Endothelial cell of umbilical vein (primary cell): ENCODE measurements around the gene CCAR1. TPM values are rescaled to one million over a fixed set of nuclear protein-coding genes. Genes with fewer than 3 reads are reported as not detected.

ENCODE experiments used
- BruUV-seq: library from RNA; stranded (reverse); fragments of 400-500 nt; replicated peaks from 2 replicates; lab custom pipeline; 2021; lab: Mats Ljungman, UMichigan
- CTCF ChIA-PET: fragments of 300-600, 350-600 bp; sonication (Branson Sonifier 250); formaldehyde crosslinking; loops from one replicate; lab custom pipeline; 2021; ENCODE audit warnings: antibody characterized with exemption, inconsistent platforms; lab: Charles Lee
- POLR2A ChIA-PET: fragments of 300-600, 350-600 bp; sonication (Branson Sonifier 250); formaldehyde crosslinking; loops from one replicate; lab custom pipeline; 2021; ENCODE audit warnings: antibody characterized with exemption, inconsistent platforms; lab: Charles Lee
- DNase-seq: peaks from one replicate; pipeline ENCODE4 v3.0.0-alpha.2; 2011; ENCODE audit warnings: low read depth, low spot score
- FAIRE-seq: peaks from 2 replicates; lab custom pipeline; 2011; peaks lifted over from hg19 to GRCh38; lab: Jason Lieb, UNC
- H2AFZ ChIP-seq: 2 replicates; pipeline ENCODE4 v1.6.0; 2012; ENCODE audit warnings: low read depth, low read length, control low read depth, inconsistent platforms
- H3K27ac ChIP-seq: 2 replicates; pipeline ENCODE4 v1.5.1; 2011; ENCODE audit warnings: low read depth, mild to moderate bottlenecking, control low read depth, low read length, moderate library complexity; ENCODE audit not compliant: insufficient read depth
- H3K27me3 ChIP-seq, 2 experiments: 2 replicates each; pipeline versions ENCODE4 v1.6.0 to v1.6.1; 2011; ENCODE audit warnings: low read length in 2 of 2, mixed read lengths in 1 of 2; ENCODE audit not compliant: control insufficient read depth in 2 of 2, insufficient read depth in 2 of 2
- H3K36me3 ChIP-seq, 2 experiments: 2 replicates in 1 of 2; 3 replicates in 1 of 2; pipeline ENCODE4 v1.5.1; 2011; ENCODE audit warnings: low read length in 2 of 2, mild to moderate bottlenecking in 1 of 2, moderate library complexity in 1 of 2; ENCODE audit not compliant: control insufficient read depth in 2 of 2, insufficient read depth in 2 of 2; ENCODE audit errors: extremely low read depth in 1 of 2
- H3K4me1 ChIP-seq: 3 replicates; pipeline ENCODE4 v1.5.1; 2011; ENCODE audit warnings: mild to moderate bottlenecking, low read length; ENCODE audit not compliant: control insufficient read depth, insufficient read depth; ENCODE audit errors: extremely low read depth
- H3K4me2 ChIP-seq: 2 replicates; pipeline ENCODE4 v1.6.1; 2011; ENCODE audit warnings: low read length, control low read depth, mixed read lengths; ENCODE audit not compliant: insufficient read depth
- H3K4me3 ChIP-seq, 3 experiments: fragments of 200-600 bp in 1 of 3; sonication (generic), shearing (Covaris generic) in 1 of 3; replicated peaks in 1 of 3; 2 replicates each; pipeline ENCODE4 v1.5.1; 2011 to 2016; ENCODE audit warnings: control low read depth in 3 of 3, low read length in 3 of 3, mild to moderate bottlenecking in 2 of 3, inconsistent platforms in 1 of 3, low read depth in 1 of 3, moderate library complexity in 1 of 3; ENCODE audit not compliant: insufficient read depth in 1 of 3
- H3K79me2 ChIP-seq: 2 replicates; pipeline ENCODE4 v1.6.0; 2012; ENCODE audit warnings: low read length, inconsistent platforms; ENCODE audit not compliant: control insufficient read depth, insufficient read depth
- H3K9ac ChIP-seq: replicated peaks from 2 replicates; pipeline ENCODE3; 2011; ENCODE audit warnings: low read length, control low read depth; ENCODE audit not compliant: insufficient read depth; ENCODE audit errors: extremely low read depth
- H3K9me1 ChIP-seq: replicated peaks from 3 replicates; pipeline ENCODE4 v1.6.0; 2011; ENCODE audit warnings: mild to moderate bottlenecking, low read length; ENCODE audit not compliant: control insufficient read depth, insufficient read depth; ENCODE audit errors: extremely low read depth
- H3K9me3 ChIP-seq: replicated peaks from 2 replicates; pipeline ENCODE4 v1.5.1; 2012; ENCODE audit warnings: low read length, inconsistent platforms; ENCODE audit not compliant: control insufficient read depth, insufficient read depth
- H4K20me1 ChIP-seq: replicated peaks from 2 replicates; pipeline ENCODE3; 2011; ENCODE audit warnings: mild to moderate bottlenecking, low read length; ENCODE audit not compliant: control insufficient read depth, insufficient read depth; ENCODE audit errors: extremely low read depth
- EZH2 ChIP-seq: IDR thresholded peaks from 2 replicates; pipeline ENCODE4 v1.6.1; 2012; ENCODE audit warnings: borderline replicate concordance, low read depth, mild to moderate bottlenecking, moderate library complexity, low read length, inconsistent platforms; ENCODE audit not compliant: severe bottlenecking
- FOS ChIP-seq: IDR thresholded peaks from 2 replicates; pipeline ENCODE4 v1.6.1; 2011; ENCODE audit warnings: mild to moderate bottlenecking, low read length, moderate library complexity, borderline replicate concordance; ENCODE audit not compliant: insufficient read depth
- GATA2 ChIP-seq: IDR thresholded peaks from 2 replicates; pipeline ENCODE4 v1.7.0; 2011; ENCODE audit warnings: low read depth, mild to moderate bottlenecking, moderate library complexity, mixed read lengths, low read length; ENCODE audit not compliant: insufficient read length, insufficient read depth
- JUN ChIP-seq: IDR thresholded peaks from 2 replicates; pipeline ENCODE4 v1.6.1; 2011; ENCODE audit warnings: borderline replicate concordance, low read depth; ENCODE audit not compliant: insufficient read length, insufficient read depth
- MYC ChIP-seq: IDR thresholded peaks from one replicate; pipeline ENCODE4 v1.6.1; 2011; ENCODE audit warnings: mild to moderate bottlenecking, low read depth, low read length
- POLR2A ChIP-seq: IDR thresholded peaks from 2 replicates; pipeline ENCODE4 v1.6.1; 2012; ENCODE audit warnings: low read depth, mild to moderate bottlenecking, control low read depth, low read length
- POLR2AphosphoS5 ChIP-seq: IDR thresholded peaks from 2 replicates; pipeline ENCODE4 v1.6.1; 2012; ENCODE audit warnings: low read depth, mild to moderate bottlenecking, control low read depth, low read length, moderate library complexity; ENCODE audit not compliant: insufficient read depth
- dilution Hi-C: fragments of 300-500 bp; cut with MboI; formaldehyde crosslinking; loops from one replicate; pipeline ENCODE4 v1.15.0; 2019; ENCODE audit warnings: low sequenced_read_pairs; ENCODE audit not compliant: extremely low pct_ligation_motif_present
- intact Hi-C: fragments of 100-400 bp; cut with micrococcal nuclease; formaldehyde crosslinking; loops from one replicate; pipeline ENCODE4 v1.10.0; 2022
- polyA plus RNA-seq, 4 experiments: library from polyadenylated mRNA; depleted of rRNA in 3 of 4; stranded (reverse) in 3 of 4; unstranded in 1 of 4; fragments of >200 nt; gene quantifications; 2 replicates each; pipeline versions ENCODE4 v1.2.1 to v1.2.3, GENCODE V29; 2011 to 2012; ENCODE audit warnings: missing spikeins in 1 of 4
- total RNA-seq: library from RNA; stranded (reverse); gene quantifications from 2 replicates; pipeline ENCODE4 v1.2.3, GENCODE V29; 2021
- TF ChIP-seq, protein P1 (sequence below), 2 donors: IDR thresholded peaks; 1 replicate in 1 of 2; 2 replicates in 1 of 2; pipeline ENCODE4 v1.5.1; 2011; ENCODE audit warnings: low read length in 2 of 2, mild to moderate bottlenecking in 2 of 2, moderate library complexity in 2 of 2, control low read depth in 1 of 2, inconsistent platforms in 1 of 2, low read depth in 1 of 2; ENCODE audit not compliant: insufficient read depth in 1 of 2; ENCODE audit errors: extremely low read depth in 1 of 2
- TF ChIP-seq, protein P2 (sequence below): IDR thresholded peaks from 2 replicates; pipeline ENCODE4 v1.6.1; 2011; ENCODE audit not compliant: insufficient read depth, insufficient read length

The CCAR1 gene
- total and polyA plus RNA-seq, 2 donors (not counting 3 experiments of a cell fraction or from before 2014, with no cell fraction given): 59.8 to 92.9 TPM

DNA sequence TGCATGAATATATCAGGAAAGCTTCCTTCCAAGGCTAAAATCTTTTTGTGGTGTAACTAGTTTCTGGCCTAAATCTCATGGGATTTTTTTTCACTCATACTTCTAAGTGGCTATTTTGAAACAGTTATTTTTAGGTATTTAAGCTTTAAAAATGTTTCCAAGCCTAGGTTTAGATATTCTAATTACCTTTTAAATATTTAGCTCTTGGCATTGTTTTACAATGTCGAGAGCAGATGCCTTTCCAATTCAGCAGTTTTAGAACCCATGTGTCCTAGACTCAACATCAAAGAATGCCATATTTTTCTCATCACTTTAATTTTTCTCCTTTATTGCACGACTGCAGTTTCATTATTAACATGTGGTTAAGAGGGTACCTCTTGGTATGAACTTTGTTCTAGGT lies 79.2 kb downstream of the CCAR1 start:
- DNase-seq (no peak), FAIRE-seq (no peak)
- Histone ChIP-seq H4K20me1 (no peaks in the 10 kb centered on the region), H3K4me2 (no peak overlapping the region), H3K9me1 (no peaks in the 10 kb centered on the region), H3K27ac (no peak overlapping the region), H3K27me3 (no peaks in the 10 kb centered on the region), H3K9me3 (no peaks in the 10 kb centered on the region), H2AFZ (no peak overlapping the region), H3K4me3 (no peak overlapping the region), H3K9ac (no peak overlapping the region), H3K4me1 (no peaks in the 10 kb centered on the region), H3K36me3 (peaks cover 0 to 3% of the 10 kb centered on the region in 2 experiments), H3K79me2 (no peaks in the 10 kb centered on the region)
- TF ChIP-seq POLR2AphosphoS5 (no peak), MYC (no peak), EZH2 (no peak), POLR2A (no peak), GATA2 (no peak), JUN (no peak), FOS (no peak)
- TF ChIP-seq, protein P1, sequence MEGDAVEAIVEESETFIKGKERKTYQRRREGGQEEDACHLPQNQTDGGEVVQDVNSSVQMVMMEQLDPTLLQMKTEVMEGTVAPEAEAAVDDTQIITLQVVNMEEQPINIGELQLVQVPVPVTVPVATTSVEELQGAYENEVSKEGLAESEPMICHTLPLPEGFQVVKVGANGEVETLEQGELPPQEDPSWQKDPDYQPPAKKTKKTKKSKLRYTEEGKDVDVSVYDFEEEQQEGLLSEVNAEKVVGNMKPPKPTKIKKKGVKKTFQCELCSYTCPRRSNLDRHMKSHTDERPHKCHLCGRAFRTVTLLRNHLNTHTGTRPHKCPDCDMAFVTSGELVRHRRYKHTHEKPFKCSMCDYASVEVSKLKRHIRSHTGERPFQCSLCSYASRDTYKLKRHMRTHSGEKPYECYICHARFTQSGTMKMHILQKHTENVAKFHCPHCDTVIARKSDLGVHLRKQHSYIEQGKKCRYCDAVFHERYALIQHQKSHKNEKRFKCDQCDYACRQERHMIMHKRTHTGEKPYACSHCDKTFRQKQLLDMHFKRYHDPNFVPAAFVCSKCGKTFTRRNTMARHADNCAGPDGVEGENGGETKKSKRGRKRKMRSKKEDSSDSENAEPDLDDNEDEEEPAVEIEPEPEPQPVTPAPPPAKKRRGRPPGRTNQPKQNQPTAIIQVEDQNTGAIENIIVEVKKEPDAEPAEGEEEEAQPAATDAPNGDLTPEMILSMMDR (IDR thresholded peaks at IDR 0.05; ENCODE audit: extremely low read depth in 1 of 2, insufficient read depth in 1 of 2, low read depth in 1 of 2, low read length in 2 of 2): no peak
- TF ChIP-seq, protein P2, sequence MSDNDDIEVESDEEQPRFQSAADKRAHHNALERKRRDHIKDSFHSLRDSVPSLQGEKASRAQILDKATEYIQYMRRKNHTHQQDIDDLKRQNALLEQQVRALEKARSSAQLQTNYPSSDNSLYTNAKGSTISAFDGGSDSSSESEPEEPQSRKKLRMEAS: no peak
- dilution Hi-C loops (no loop called here), intact Hi-C loops (no loop called here)
- BruUV-seq: no TSS peak
- ChIA-PET CTCF (interaction anchor here (0.8 to 1.2 kb wide), 3 partner anchors 27 to 364 kb away, joined by 3 to 5 read pairs (median 4); partner anchors contain the start of gene STOX1), POLR2A (no interaction called here)
